PC-3 (cell line): ENCODE data around the gene TMEM164. TPM values are rescaled to one million over a fixed set of nuclear protein-coding genes. Genes with fewer than 3 reads are reported as not detected.

ENCODE experiments used
- ATAC-seq: fragments of 200-7000 bp; cut with Tn5 transposase; 2 replicates; pipeline ENCODE4 v1.9.1; 2020; ENCODE audit warnings: mild to moderate bottlenecking, moderate library complexity
- BruUV-seq: library from RNA; stranded (reverse); fragments of 400-500 nt; replicated peaks from 2 replicates; lab custom pipeline; 2021; lab: Mats Ljungman, UMichigan
- CTCF ChIA-PET: fragments of 300-600 bp; sonication (Branson Sonifier 250); formaldehyde crosslinking; loops from one replicate; lab custom pipeline; 2022; ENCODE audit warnings: antibody characterized with exemption; lab: Charles Lee
- POLR2A ChIA-PET: fragments of 300-600 bp; sonication (Branson Sonifier 250); formaldehyde crosslinking; loops from one replicate; lab custom pipeline; 2022; ENCODE audit warnings: antibody characterized with exemption; ENCODE audit not compliant: unreplicated experiment; lab: Charles Lee
- DNase-seq: peaks from one replicate; pipeline ENCODE4 v3.0.0-alpha.2; 2015
- H2AFZ ChIP-seq: fragments of 300-600 bp; sonication (generic); 2 replicates; pipeline ENCODE4 v1.6.0; 2016; ENCODE audit warnings: antibody characterized with exemption, low read length
- H3F3A ChIP-seq: fragments of 300-600 bp; sonication (generic); one replicate; pipeline ENCODE4 v1.6.0; 2017; ENCODE audit warnings: antibody characterized with exemption, low read length, control low read depth, mild to moderate bottlenecking; ENCODE audit not compliant: unreplicated experiment
- H3K27ac ChIP-seq: fragments of 300-600 bp; sonication (generic); 2 replicates; pipeline ENCODE4 v1.5.1; 2016; ENCODE audit warnings: mild to moderate bottlenecking, low read length
- H3K27me3 ChIP-seq: fragments of 300-600 bp; sonication (generic); 2 replicates; pipeline ENCODE4 v1.6.1; 2016; ENCODE audit warnings: low read length, mixed read lengths
- H3K36me3 ChIP-seq: fragments of 300-600 bp; sonication (generic); 2 replicates; pipeline ENCODE4 v1.6.1; 2016; ENCODE audit warnings: low read depth, mixed run types, low read length, mixed read lengths
- H3K4me1 ChIP-seq: fragments of 300-600 bp; sonication (generic); 2 replicates; pipeline ENCODE4 v1.5.1; 2016; ENCODE audit warnings: low read length; ENCODE audit not compliant: insufficient read depth
- H3K4me2 ChIP-seq: fragments of 300-600 bp; sonication (generic); 2 replicates; pipeline ENCODE4 v1.6.0; 2016; ENCODE audit warnings: low read length
- H3K4me3 ChIP-seq: fragments of 300-600 bp; sonication (generic); 2 replicates; pipeline ENCODE4 v1.5.1; 2016; ENCODE audit warnings: mild to moderate bottlenecking, low read length, mixed read lengths
- H3K79me2 ChIP-seq: fragments of 300-600 bp; sonication (generic); 2 replicates; pipeline ENCODE4 v1.6.1; 2017; ENCODE audit warnings: low read length, mixed read lengths
- H3K9ac ChIP-seq: fragments of 300-600 bp; sonication (generic); 2 replicates; pipeline ENCODE4 v1.6.0; 2016; ENCODE audit warnings: mild to moderate bottlenecking, low read length
- H3K9me2 ChIP-seq: fragments of 300-600 bp; sonication (generic); replicated peaks from 2 replicates; pipeline ENCODE4 v1.6.1; 2016; ENCODE audit warnings: mixed run types, low read length, mixed read lengths
- H3K9me3 ChIP-seq: fragments of 300-600 bp; sonication (generic); 2 replicates; pipeline ENCODE4 v1.6.1; 2016; ENCODE audit warnings: low read length, mixed read lengths
- H4K20me1 ChIP-seq: fragments of 300-600 bp; sonication (generic); 2 replicates; pipeline ENCODE4 v1.6.1; 2016; ENCODE audit warnings: low read length, mixed read lengths
- CTCF ChIP-seq: fragments of 300-600 bp; sonication (generic); conservative IDR thresholded peaks from 2 replicates; pipeline ENCODE4 v1.5.1; 2017; ENCODE audit warnings: antibody characterized with exemption, low read depth, mild to moderate bottlenecking, low read length
- EZH2 ChIP-seq: fragments of 300-600 bp; sonication (generic); IDR thresholded peaks from one replicate; pipeline ENCODE4 v1.6.1; 2017; ENCODE audit warnings: antibody characterized with exemption, mild to moderate bottlenecking, low read length; ENCODE audit not compliant: unreplicated experiment
- EZH2phosphoT487 ChIP-seq: fragments of 300-600 bp; sonication (generic); IDR thresholded peaks from 2 replicates; pipeline ENCODE4 v1.6.1; 2018; ENCODE audit warnings: mild to moderate bottlenecking, antibody characterized with exemption, low read length, borderline replicate concordance
- intact Hi-C: fragments of 100-400 bp; cut with micrococcal nuclease; formaldehyde crosslinking; loops from 2 replicates; pipeline ENCODE4 v1.9.0; 2023
- total RNA-seq: library from RNA; depleted of rRNA; stranded (reverse); fragments of >200 nt; gene quantifications from 2 replicates; pipeline ENCODE4 v1.2.3, GENCODE V29; 2014

Gene TMEM164
- total RNA-seq, 1 experiment from 2014 or later, result 26.6 TPM

- no peak overlapping the region for H2AFZ ChIP-seq
- H3K36me3 ChIP-seq, result 0 out of 2 replicates have a peak, but pooled peaks cover 3% of the 10 kb centered on the region
- peaks cover 46% of the 10 kb centered on the region for H3K4me1 ChIP-seq
- no peak overlapping the region for H3K4me2 ChIP-seq
- H4K20me1 ChIP-seq, result no peaks in the 10 kb centered on the region
- no peaks in the 10 kb centered on the region for H3K9me3 ChIP-seq
- no peak for TF ChIP-seq EZH2
- no peak for TF ChIP-seq CTCF
- no peak for TF ChIP-seq EZH2phosphoT487
- no peaks in the 10 kb centered on the region for H3K9me2 ChIP-seq
- H3K79me2 ChIP-seq, result peaks cover 25% of the 10 kb centered on the region
- DNase-seq (no peak), ATAC-seq (no peak)
- intact Hi-C loops, result loop anchor here (5.0 kb wide), 1 partner anchor 103 kb away; the partner anchor contains the start of gene AMMECR1
- H3K4me3 ChIP-seq, result no peak overlapping the region
- POLR2A ChIA-PET, result no interaction called here
- H3F3A ChIP-seq, result no peaks in the 10 kb centered on the region
- CTCF ChIA-PET, result no interaction called here
- BruUV-seq, result no TSS peak
- H3K9ac ChIP-seq, result no peak overlapping the region
- no peak overlapping the region for H3K27ac ChIP-seq
- H3K27me3 ChIP-seq, result no peaks in the 10 kb centered on the region
Observed at GRCh38 chrX:110214684-110215083, 211.8 kb downstream of the TMEM164 start.

- DNase-seq, result no peak
- Histone ChIP-seq H3K79me2 (peaks cover 26% of the 10 kb centered on the region), H2AFZ (no peak overlapping the region), H3K4me3 (no peak overlapping the region), H3K27me3 (no peaks in the 10 kb centered on the region), H3K9ac (no peak overlapping the region), H3K4me1 (peaks cover 47% of the 10 kb centered on the region), H3K27ac (no peak overlapping the region), H3F3A (no peaks in the 10 kb centered on the region), H3K36me3 (0 out of 2 replicates have a peak, but pooled peaks cover 3% of the 10 kb centered on the region), H3K9me2 (no peaks in the 10 kb centered on the region), H4K20me1 (no peaks in the 10 kb centered on the region), H3K4me2 (no peak overlapping the region), H3K9me3 (no peaks in the 10 kb centered on the region)
- TF ChIP-seq EZH2, result no peak
- ChIA-PET POLR2A (no interaction called here), CTCF (no interaction called here)
- intact Hi-C loops, result no loop called here
- BruUV-seq, result no TSS peak
- ATAC-seq, result no peak
Observed at GRCh38 chrX:110215411-110215810, 212.5 kb downstream of the TMEM164 start.

- ATAC-seq, result no peak
Observed at GRCh38 chrX:110216027-110216426, 213.1 kb downstream of the TMEM164 start.

More at GRCh38 chrX:110216027-110216426, 213.1 kb downstream of the TMEM164 start:
- no peak overlapping the region for H3K4me3 ChIP-seq
- no peak overlapping the region for H2AFZ ChIP-seq
- H3K4me2 ChIP-seq, result no peak overlapping the region
- H3K9me3 ChIP-seq, result no peaks in the 10 kb centered on the region
- 0 out of 2 replicates have a peak, but pooled peaks cover 3% of the 10 kb centered on the region for H3K36me3 ChIP-seq
- no peak for DNase-seq
- POLR2A ChIA-PET, result no interaction called here
- TF ChIP-seq CTCF (no peak), EZH2 (no peak), EZH2phosphoT487 (no peak)
- no peaks in the 10 kb centered on the region for H3F3A ChIP-seq
- H3K9ac ChIP-seq, result no peak overlapping the region
- H3K27ac ChIP-seq, result no peak overlapping the region
- no peaks in the 10 kb centered on the region for H3K27me3 ChIP-seq
- CTCF ChIA-PET, result no interaction called here
- no peaks in the 10 kb centered on the region for H3K9me2 ChIP-seq
- no peaks in the 10 kb centered on the region for H4K20me1 ChIP-seq
- intact Hi-C loops, result no loop called here
- no TSS peak for BruUV-seq
- H3K4me1 ChIP-seq, result peaks cover 47% of the 10 kb centered on the region
- peaks cover 29% of the 10 kb centered on the region for H3K79me2 ChIP-seq
